Fibroblast of villous mesenchyme (primary cell): Measurements from ENCODE around the gene ENAH. TPM values are rescaled to one million over a fixed set of nuclear protein-coding genes. Genes with fewer than 3 reads are reported as not detected.

Experiments
- DNase-seq: peaks from one replicate; pipeline ENCODE4 v3.0.0-alpha.2; 2010; ENCODE audit warnings: low read depth
- H3K4me3 ChIP-seq: 2 replicates; pipeline ENCODE4 v1.5.1; 2011; ENCODE audit warnings: low read depth, mild to moderate bottlenecking, low read length
- total RNA-seq: library from RNA; depleted of rRNA; stranded (reverse); fragments of >200 nt; gene quantifications from 2 replicates; pipeline ENCODE4 v1.2.3, GENCODE V29; 2012
- TF ChIP-seq, protein P1 (sequence below): IDR thresholded peaks from 2 replicates; pipeline ENCODE4 v1.5.1; 2012; ENCODE audit warnings: low read depth, mild to moderate bottlenecking, low read length; ENCODE audit not compliant: insufficient read depth

ENAH gene
- total RNA-seq, 1 donor = 135 TPM

DNA sequence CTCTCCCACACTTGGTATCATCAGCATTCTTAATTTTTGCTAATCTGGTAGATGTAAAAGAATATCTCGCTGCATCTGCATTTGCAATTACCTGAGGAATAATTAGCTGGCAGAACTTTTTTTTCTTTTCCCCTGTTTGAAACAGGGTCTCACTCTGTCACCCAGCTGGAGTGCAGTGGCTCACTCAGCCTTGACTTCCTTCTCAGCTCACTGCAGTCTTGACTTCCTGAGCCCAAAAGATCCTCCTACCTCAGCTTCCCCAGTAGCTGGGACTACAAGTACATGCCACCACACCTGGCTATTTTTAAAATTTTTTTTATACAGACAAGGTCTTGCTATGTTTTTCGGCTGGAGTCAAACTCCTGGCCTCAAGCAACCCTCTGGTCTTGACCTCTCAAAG is 35.4 kb upstream of the ENAH start:
- TF ChIP-seq, protein P1, sequence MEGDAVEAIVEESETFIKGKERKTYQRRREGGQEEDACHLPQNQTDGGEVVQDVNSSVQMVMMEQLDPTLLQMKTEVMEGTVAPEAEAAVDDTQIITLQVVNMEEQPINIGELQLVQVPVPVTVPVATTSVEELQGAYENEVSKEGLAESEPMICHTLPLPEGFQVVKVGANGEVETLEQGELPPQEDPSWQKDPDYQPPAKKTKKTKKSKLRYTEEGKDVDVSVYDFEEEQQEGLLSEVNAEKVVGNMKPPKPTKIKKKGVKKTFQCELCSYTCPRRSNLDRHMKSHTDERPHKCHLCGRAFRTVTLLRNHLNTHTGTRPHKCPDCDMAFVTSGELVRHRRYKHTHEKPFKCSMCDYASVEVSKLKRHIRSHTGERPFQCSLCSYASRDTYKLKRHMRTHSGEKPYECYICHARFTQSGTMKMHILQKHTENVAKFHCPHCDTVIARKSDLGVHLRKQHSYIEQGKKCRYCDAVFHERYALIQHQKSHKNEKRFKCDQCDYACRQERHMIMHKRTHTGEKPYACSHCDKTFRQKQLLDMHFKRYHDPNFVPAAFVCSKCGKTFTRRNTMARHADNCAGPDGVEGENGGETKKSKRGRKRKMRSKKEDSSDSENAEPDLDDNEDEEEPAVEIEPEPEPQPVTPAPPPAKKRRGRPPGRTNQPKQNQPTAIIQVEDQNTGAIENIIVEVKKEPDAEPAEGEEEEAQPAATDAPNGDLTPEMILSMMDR = no peak
- DNase-seq = no peak
- no peak overlapping the region for H3K4me3 ChIP-seq

DNA sequence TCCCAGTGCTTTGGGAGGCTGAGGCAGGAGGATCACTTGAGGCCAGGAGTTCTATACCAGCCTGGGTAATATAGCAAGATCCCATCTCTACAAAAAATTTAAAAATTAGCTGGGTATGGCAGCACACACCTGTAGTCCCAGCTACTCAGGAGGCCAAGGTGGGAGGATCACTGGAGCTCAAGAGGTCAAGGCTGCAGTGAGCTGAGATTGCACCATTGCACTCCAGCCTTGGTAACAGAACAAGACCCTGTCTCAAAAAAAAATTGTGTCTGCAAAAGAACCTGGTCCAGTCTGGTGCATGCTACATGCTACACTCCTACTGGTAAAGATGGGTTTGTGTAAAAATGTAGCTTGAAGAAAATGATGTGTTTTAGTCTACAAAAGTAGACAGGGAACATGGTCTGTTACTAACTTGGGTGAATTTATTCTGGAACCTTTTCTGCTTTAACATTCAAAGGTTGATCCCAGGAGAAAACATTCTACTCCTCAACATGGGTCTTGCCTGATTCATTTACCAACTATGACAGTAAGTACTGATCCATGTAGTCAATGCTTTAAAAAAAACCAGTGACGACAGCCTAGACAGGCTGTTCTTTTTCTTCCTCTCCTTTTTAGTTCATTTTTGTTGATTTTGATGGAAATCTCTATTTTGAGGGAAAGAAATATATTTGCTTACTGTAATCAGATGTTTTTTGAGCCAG is 32.7 kb upstream of the ENAH start:
- no peak for DNase-seq
- H3K4me3 ChIP-seq = no peak overlapping the region
- TF ChIP-seq, protein P1 = no peak

DNA sequence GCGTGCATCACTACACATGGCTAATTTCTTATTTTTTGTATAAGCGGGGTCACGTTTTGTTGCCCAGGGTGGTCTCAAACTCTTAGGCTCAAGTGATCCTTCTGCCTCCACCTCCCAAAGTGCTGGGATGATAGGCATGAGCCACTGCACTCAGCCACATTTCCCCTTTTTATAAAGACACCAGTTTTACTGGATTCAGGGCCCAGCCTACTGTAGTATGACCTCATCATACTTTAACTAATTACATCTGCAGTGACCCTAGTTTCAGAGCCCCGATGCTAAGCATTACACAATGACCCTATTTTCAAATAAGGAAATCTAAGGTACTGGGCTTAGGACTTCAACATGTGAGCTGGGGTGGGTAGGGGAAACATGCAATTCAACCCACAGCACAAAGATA is 31.8 kb upstream of the ENAH start:
- no peak overlapping the region for H3K4me3 ChIP-seq
- no peak for DNase-seq
- TF ChIP-seq, protein P1 = no peak

DNA sequence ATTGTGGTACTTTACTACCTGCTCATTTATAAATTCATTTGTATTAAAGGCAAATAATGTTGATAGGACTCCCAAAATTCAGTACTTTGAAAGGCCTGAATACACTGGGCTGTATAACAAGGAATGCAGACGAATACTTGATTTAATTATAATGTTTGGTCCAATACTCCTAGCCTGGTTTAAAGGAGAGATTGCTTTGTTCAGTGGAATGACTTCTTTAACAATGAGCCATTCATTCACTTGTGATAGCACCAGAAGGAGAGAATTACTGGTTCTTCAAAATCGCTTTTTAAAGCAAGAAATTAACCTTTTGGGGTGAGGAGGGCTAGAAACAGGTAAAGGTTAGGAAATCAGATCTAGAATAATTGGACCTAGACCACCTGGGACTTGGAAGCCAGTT is 28.3 kb upstream of the ENAH start:
- DNase-seq = no peak
- H3K4me3 ChIP-seq = no peak overlapping the region
- TF ChIP-seq, protein P1 = no peak

DNA sequence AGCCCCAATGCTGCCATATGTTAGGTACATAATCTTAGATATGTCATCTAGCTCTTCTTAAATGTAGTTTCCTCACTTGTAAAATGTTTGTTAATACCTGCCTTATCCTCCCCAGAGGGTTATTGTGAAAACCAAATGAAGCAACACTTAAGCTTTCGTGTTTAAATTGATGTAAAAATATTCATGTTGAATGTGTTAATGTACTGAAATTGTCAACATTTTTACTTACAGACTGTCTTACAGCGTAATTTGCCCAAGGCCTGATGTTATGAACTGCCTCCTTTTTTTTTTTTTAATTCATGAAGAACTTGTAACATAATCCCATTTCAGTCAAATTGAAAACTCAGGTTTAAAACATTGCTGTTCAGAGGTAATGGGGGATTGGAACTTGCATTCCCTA is 25.6 kb upstream of the ENAH start:
- TF ChIP-seq, protein P1 = no peak
- DNase-seq = peak; percentile 64
- no peak overlapping the region for H3K4me3 ChIP-seq

DNA sequence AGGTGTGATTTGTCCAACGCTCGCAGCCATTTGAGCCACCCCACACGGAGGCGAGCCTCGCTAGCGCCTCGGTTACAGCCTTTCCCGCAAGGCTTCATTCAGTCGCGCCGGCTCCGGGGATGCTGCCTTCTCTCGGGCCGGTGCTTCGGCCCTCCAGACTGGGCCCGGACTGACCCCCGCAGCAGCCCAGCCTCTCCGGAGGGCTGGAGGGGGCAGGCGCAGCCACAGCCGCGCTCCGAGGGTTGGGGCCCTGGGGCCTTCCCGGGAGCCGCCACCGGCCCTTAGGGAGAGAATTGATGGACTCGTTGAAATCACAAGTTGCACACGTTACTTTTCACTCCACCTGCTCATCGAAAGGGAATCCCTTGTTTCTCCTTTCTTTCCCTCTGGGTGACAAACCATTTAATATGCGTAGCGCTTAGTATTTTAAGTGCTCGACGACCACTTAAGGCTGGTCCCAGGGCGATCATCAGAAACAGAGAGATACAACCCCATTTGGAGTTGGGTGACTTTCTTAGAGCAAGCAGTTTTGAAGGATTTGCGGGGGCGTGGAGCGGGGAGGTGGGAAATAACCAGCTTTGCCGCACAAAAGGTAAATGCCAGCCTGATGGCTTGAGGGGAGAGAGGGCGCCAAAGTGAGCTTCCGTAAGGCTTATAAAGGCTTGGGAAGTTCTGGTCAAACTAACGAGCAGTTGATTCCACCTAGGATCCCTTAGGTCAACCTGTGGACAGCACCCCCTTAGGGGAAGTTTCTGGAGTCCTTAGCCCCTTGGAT is 24.6 kb upstream of the ENAH start:
- TF ChIP-seq, protein P1 = no peak
- no peak overlapping the region for H3K4me3 ChIP-seq
- DNase-seq = no peak
